Fibroblast of pulmonary artery (primary cell): Measurements from ENCODE around the gene M1AP.

ENCODE experiments used
- DNase-seq: peaks from one replicate; pipeline ENCODE4 v3.0.0-alpha.2; 2010; ENCODE audit warnings: low read depth
- H3K4me3 ChIP-seq: replicated peaks from 2 replicates; pipeline ENCODE4 v1.5.1; 2011; ENCODE audit warnings: low read depth, mild to moderate bottlenecking, control low read depth, low read length, moderate library complexity
- TF ChIP-seq, protein P1 (sequence below): IDR thresholded peaks from 2 replicates; pipeline ENCODE4 v1.5.1; 2011; ENCODE audit warnings: mild to moderate bottlenecking, control low read depth, low read length, inconsistent platforms; ENCODE audit errors: missing control alignments

M1AP gene

DNA sequence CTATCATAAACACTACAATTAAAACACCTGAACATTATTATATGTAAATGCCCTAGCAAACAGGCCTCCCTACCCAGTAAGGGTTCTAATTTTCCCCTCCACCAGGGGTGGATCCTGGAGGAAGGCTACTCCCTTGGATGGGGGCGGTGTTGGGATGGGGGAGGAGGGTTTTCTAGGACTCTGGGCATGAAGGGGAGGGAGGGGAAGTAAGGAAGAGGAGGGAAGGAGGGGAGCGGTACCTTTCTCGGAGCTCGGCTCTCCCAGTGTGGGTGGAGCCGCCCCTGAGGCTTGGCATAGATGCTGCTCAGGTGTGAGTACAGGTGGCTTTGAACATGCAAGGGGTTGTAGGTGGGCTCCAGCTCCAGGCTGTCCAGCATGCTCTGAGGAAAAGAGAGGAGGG, 88.2 kb downstream of the M1AP start:
- no peak for DNase-seq
- H3K4me3 ChIP-seq: no peak overlapping the region
- TF ChIP-seq, protein P1, sequence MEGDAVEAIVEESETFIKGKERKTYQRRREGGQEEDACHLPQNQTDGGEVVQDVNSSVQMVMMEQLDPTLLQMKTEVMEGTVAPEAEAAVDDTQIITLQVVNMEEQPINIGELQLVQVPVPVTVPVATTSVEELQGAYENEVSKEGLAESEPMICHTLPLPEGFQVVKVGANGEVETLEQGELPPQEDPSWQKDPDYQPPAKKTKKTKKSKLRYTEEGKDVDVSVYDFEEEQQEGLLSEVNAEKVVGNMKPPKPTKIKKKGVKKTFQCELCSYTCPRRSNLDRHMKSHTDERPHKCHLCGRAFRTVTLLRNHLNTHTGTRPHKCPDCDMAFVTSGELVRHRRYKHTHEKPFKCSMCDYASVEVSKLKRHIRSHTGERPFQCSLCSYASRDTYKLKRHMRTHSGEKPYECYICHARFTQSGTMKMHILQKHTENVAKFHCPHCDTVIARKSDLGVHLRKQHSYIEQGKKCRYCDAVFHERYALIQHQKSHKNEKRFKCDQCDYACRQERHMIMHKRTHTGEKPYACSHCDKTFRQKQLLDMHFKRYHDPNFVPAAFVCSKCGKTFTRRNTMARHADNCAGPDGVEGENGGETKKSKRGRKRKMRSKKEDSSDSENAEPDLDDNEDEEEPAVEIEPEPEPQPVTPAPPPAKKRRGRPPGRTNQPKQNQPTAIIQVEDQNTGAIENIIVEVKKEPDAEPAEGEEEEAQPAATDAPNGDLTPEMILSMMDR: no peak

DNA sequence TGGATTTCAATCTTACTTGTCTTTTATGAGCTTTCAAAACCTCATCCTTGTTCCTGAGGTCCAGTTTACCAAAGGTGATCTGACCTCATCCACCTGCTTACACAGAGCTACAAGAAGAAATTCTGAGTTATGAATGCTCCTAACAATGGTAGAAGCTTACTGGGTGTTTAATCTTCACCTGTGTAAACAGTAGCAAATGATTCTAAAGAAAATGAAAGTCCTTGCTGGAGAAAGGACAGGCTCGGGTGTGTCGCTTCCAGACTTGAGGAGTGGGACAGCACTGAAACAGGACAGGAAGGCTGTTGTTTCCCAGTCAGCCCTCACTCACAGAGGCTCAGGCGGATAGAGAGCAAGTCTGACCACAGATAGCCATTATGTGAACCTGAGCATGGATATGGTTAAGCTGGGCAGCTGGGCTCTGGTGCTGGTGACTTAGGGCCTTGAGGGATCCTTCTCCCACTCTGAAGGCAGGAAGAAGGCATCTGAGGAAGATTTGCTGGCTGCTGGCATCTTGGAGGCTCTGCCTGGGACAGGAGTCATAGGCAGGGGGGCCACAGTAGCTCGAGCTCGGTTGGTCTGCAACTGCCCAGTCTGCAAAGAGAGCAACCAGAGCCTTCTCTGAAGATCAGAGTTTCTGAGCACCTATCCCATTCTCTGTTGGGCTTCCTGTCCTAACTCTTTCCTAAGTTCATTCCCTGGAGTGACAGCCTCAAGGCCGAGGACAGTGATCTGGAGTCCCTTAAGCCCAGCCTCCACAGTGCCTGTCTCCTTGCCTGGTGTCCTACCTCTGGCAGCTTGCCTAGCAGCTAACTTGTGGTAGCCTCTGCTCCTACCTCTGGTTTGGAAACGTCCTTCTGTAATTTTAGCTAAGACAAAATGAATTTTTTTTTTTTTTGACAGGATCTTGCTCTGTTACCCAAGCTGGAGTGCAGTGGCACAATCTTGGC, 89.6 kb downstream of the M1AP start:
- TF ChIP-seq, protein P1: no peak
- H3K4me3 ChIP-seq: no peak overlapping the region

DNA sequence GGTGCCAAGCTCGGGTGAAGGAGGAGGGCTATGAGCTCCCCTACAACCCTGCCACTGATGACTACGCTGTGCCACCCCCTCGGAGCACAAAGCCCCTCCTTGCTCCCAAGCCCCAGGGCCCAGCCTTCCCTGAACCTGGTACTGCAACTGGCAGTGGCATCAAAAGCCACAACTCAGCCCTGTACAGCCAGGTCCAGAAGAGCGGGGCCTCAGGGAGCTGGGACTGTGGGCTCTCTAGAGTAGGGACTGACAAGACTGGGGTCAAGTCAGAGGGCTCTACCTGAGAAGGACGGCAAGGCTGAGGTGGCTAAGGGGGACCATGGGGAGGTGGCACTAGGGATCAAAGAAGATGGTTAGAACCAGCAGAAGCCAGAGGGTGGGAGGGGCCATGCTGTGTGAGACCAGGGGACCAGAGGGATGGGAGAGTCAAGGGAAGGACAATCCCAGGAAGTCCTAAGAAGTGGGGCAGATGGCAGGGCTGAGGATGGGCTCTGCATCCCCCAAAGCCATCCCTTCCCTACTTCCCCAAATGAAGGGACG, 91.2 kb downstream of the M1AP start:
- TF ChIP-seq, protein P1: no peak
- DNase-seq: no peak
- H3K4me3 ChIP-seq: no peak overlapping the region

More for the DNA sequence above, 89.6 kb downstream of the M1AP start:
- DNase-seq: no peak

DNA sequence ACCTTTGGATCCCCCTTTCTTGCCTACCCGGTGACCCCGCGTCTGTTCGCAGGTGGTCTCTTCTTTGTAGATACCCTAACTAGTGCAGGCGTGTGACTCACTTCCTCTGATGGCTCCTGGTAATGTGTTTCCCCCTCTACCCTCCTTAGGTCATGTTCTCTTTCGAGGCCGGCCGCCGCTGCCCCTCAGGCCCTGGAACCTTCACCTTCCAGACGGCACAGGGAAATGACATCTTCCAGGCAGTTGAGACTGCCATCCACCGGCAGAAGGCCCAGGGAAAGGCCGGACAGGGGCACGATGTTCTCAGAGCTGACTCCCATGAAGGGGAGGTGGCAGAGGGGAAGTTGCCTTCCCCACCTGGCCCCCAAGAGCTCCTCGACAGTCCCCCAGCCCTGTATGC, 92.0 kb downstream of the M1AP start:
- no peak overlapping the region for H3K4me3 ChIP-seq
- TF ChIP-seq, protein P1: no peak
- DNase-seq: no peak

DNA sequence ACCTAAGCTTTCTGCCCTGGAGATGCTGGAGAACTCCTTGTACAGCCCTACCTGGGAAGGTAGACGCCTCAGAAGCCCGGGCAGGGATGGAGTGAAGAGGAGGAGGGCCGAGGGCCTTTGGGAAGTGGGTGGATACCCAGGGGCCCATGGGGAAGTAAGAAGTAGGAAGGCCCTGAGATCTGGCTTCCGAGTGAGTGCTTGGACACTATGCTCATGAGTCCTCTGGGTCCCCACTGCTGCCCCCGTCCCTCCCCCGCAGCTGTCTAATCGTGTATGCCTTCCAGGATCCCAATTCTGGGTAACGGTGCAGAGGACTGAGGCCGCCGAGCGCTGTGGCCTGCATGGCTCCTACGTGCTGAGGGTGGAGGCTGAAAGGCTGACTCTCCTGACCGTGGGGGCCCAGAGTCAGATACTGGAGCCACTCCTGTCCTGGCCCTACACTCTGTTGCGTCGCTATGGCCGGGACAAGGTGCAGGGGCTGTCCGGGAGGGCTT, 92.5 kb downstream of the M1AP start:
- TF ChIP-seq, protein P1: no peak
- DNase-seq: no peak
- H3K4me3 ChIP-seq: peak overlapping the region; percentile 95

DNA sequence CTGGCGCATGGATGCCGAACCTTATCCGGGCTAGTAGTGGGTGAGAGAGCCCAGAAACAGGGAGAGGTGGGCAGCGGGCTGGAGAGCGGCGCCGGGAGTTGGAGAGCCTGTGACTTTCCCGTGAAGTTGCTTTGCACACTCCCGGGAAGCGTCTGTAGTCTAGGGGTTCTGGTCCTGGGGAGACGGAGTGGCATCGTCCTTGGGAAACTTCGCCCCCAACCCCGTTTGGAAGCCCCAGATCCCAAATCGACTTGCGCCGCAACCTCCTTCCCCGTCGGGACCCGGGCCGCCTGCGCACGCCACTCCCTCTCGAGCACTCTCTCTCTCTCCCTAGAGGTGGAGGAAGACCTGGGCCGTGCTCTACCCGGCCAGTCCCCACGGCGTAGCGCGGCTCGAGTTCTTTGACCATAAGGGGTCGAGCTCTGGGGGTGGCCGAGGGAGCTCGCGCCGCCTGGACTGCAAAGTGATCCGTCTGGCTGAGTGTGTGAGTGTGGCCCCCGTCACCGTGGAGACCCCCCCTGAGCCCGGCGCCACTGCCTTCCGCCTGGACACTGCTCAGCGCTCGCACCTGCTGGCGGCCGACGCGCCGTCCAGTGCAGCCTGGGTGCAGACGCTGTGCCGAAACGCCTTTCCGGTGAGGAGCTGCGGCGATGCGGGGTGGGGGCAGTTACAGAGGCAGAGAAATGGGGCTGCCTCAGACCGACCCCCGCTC, 93.2 kb downstream of the M1AP start:
- TF ChIP-seq, protein P1: no peak
- peak overlapping the region; percentile 95 for H3K4me3 ChIP-seq
- DNase-seq: no peak
